Measurements from ENCODE around the gene BCAR1. TPM values are rescaled to one million over a fixed set of nuclear protein-coding genes. Genes with fewer than 3 reads are reported as not detected.

BCAR1 gene
- total and polyA plus RNA-seq, 4 donors, result 25.1 to 98.0 (median 59.0) TPM

GRCh38 chr16:75257886-75258806, 6.7 kb upstream of the BCAR1 start:
- peak overlapping the region; percentile 88 for H3K27ac ChIP-seq (ENCODE audit: low read depth, low read length)
- 72% methylated on average over 19 of the region's 21 CpGs for WGBS (ENCODE audit: insufficient coverage)

GRCh38 chr16:75256696-75257343, 5.4 kb upstream of the BCAR1 start:
- Histone ChIP-seq H3K36me3 (ENCODE audit: control insufficient read depth, insufficient read depth, low read length) (peaks cover 36% of the 10 kb centered on the region), H3K27ac (ENCODE audit: low read depth, low read length) (peak overlapping the region; percentile 88), H3K27me3 (ENCODE audit: control insufficient read depth, insufficient read depth, low read length) (no peaks in the 10 kb centered on the region), H3K9me3 (ENCODE audit: control insufficient read depth, insufficient read depth, low read length) (no peaks in the 10 kb centered on the region), H3K4me3 (ENCODE audit: low read depth, low read length) (no peak overlapping the region), H3K4me1 (ENCODE audit: control insufficient read depth, insufficient read depth, low read length) (peaks cover 82% of the 10 kb centered on the region)
- 37% methylated on average over 8 of the region's 14 CpGs for WGBS (ENCODE audit: insufficient coverage)
- DNase-seq (ENCODE audit: low read depth in 4 of 6, low spot score in 6 of 6), result peak in 2 of 6 donors; percentile 50 to 73

More at GRCh38 chr16:75257886-75258806, 6.7 kb upstream of the BCAR1 start:
- Histone ChIP-seq H3K27me3 (ENCODE audit: control insufficient read depth, insufficient read depth, low read length) (no peaks in the 10 kb centered on the region), H3K36me3 (ENCODE audit: control insufficient read depth, insufficient read depth, low read length) (peaks cover 43% of the 10 kb centered on the region), H3K4me1 (ENCODE audit: control insufficient read depth, insufficient read depth, low read length) (peaks cover 82% of the 10 kb centered on the region), H3K9me3 (ENCODE audit: control insufficient read depth, insufficient read depth, low read length) (no peaks in the 10 kb centered on the region), H3K4me3 (ENCODE audit: low read depth, low read length) (no peak overlapping the region)
- DNase-seq (ENCODE audit: low read depth in 4 of 6, low spot score in 6 of 6), result no peak

DNA sequence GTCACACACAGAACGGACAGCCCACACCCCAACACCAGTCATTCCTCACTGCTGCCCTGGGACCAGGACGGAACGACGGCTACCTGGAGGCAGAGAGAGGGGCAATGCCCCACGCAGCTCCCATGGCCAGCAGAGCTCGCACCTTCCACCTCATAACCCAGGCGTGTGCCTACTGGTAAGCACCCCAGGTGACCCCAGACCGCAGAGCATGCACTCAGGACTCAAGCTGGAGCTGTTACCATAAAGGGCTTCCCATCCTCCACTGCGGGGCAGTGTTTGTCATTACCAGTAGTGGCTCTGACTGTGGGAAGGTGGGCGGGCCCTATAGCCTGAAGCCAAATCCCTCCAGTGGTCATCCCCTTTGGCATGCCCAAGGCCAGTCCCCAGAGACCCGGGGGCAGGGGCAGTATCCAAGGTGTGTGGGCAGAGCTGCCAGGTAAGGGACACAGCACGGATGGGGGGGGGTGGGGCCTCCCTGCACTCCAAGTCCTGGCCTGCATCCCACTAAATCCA, 4.7 kb upstream of the BCAR1 start:
- H3K4me3 ChIP-seq (ENCODE audit: low read depth, low read length), result no peak overlapping the region

DNA sequence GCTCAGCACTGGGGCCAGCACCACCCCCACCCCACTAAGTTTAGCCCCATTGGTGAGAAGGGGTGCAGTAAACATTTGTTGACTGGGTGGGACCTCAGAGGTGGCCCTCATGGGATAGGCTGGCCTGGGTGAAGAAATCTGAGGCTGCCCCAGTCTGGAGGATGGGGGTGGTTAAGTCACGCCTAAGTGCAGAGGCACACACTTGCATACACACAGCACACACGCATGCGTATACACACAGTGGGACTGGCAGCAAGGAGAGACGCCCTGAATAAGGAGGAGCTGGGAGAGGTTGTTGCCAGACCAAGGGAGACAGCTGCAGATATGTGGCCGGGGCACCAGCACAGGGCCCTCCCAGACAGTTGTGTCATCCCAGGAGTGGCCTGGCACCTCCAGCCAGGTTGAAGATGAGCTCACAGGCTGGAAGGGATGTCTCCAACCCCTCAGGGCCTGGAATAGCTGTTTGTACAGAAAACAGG, 3.0 kb upstream of the BCAR1 start:
- Histone ChIP-seq H3K4me1 (ENCODE audit: control insufficient read depth, insufficient read depth, low read length) (peaks cover 88% of the 10 kb centered on the region), H3K27ac (ENCODE audit: low read depth, low read length) (peak overlapping the region; percentile 86), H3K9me3 (ENCODE audit: control insufficient read depth, insufficient read depth, low read length) (no peaks in the 10 kb centered on the region), H3K4me3 (ENCODE audit: low read depth, low read length) (no peak overlapping the region), H3K36me3 (ENCODE audit: control insufficient read depth, insufficient read depth, low read length) (peaks cover 29% of the 10 kb centered on the region), H3K27me3 (ENCODE audit: control insufficient read depth, insufficient read depth, low read length) (no peaks in the 10 kb centered on the region)
- peak in 1 of 6 donors; percentile 10 for DNase-seq (ENCODE audit: low read depth in 4 of 6, low spot score in 6 of 6)
- 71% methylated on average over 4 of the region's 5 CpGs for WGBS (ENCODE audit: insufficient coverage)

More for the DNA sequence above, 4.7 kb upstream of the BCAR1 start:
- DNase-seq (ENCODE audit: low read depth in 4 of 6, low spot score in 6 of 6), result peak in 1 of 6 donors; percentile 11
- no peaks in the 10 kb centered on the region for H3K27me3 ChIP-seq (ENCODE audit: control insufficient read depth, insufficient read depth, low read length)
- WGBS (ENCODE audit: insufficient coverage), result 85% methylated on average over 9 of the region's 12 CpGs
- peaks cover 29% of the 10 kb centered on the region for H3K36me3 ChIP-seq (ENCODE audit: control insufficient read depth, insufficient read depth, low read length)
- H3K9me3 ChIP-seq (ENCODE audit: control insufficient read depth, insufficient read depth, low read length), result no peaks in the 10 kb centered on the region
- peaks cover 77% of the 10 kb centered on the region for H3K4me1 ChIP-seq (ENCODE audit: control insufficient read depth, insufficient read depth, low read length)
- H3K27ac ChIP-seq (ENCODE audit: low read depth, low read length), result peak overlapping the region; percentile 88

GRCh38 chr16:75252946-75253911, 1.8 kb upstream of the BCAR1 start:
- DNase-seq (ENCODE audit: low read depth in 4 of 6, low spot score in 6 of 6), result peak in 1 of 6 donors; percentile 65
- Histone ChIP-seq H3K36me3 (ENCODE audit: control insufficient read depth, insufficient read depth, low read length) (peaks cover 33% of the 10 kb centered on the region), H3K4me3 (ENCODE audit: low read depth, low read length) (no peak overlapping the region), H3K9me3 (ENCODE audit: control insufficient read depth, insufficient read depth, low read length) (no peaks in the 10 kb centered on the region), H3K27me3 (ENCODE audit: control insufficient read depth, insufficient read depth, low read length) (no peaks in the 10 kb centered on the region), H3K27ac (ENCODE audit: low read depth, low read length) (peak overlapping the region; percentile 86), H3K4me1 (ENCODE audit: control insufficient read depth, insufficient read depth, low read length) (peaks cover 89% of the 10 kb centered on the region)
- WGBS (ENCODE audit: insufficient coverage), result 69% methylated on average over 9 of the region's 15 CpGs

DNA sequence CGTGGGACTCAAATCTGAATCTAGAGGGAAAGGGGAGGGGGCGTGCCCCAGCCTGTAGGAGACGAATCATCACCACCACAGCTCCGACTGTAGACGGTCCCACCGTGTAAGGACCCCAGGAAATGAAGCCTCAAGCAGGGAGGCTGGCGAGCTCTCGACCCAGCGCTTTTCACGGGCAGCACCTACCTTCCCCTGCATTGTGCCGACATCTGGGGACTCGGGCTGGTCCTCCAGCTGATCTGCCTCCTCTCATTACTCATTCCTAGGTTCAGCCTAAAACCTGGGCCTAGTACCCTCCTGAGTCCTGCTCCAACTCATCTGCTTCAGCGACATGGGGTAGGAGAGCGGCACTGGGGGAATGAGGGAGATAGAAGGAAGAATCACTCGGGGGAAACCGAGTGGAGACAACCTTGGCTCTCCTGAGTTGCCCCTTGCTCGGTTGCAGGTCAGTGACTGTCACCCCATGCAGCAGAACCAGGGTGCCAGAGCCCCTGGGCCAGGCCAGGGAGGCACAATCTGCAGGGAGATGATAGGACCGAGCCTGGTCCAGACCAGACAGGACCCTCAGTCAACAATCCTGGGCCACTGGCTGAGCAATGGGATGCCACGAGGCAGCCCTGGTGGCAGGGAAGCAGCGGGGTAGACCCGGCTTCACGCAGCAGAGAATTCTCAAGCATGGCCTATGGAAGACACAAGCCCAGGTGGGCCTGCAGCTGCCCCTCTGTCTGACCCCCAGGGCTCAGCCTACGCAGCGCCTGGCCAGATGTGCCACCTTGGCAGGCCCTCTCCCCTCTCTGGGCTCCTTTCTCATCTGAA, 833 bp upstream of the BCAR1 start:
- no peak for DNase-seq (ENCODE audit: low read depth in 4 of 6, low spot score in 6 of 6)
- Histone ChIP-seq H3K4me1 (ENCODE audit: control insufficient read depth, insufficient read depth, low read length) (peaks cover 89% of the 10 kb centered on the region), H3K27ac (ENCODE audit: low read depth, low read length) (peak overlapping the region; percentile 86), H3K4me3 (ENCODE audit: low read depth, low read length) (peak overlapping the region; percentile 26), H3K27me3 (ENCODE audit: control insufficient read depth, insufficient read depth, low read length) (no peaks in the 10 kb centered on the region), H3K9me3 (ENCODE audit: control insufficient read depth, insufficient read depth, low read length) (no peaks in the 10 kb centered on the region), H3K36me3 (ENCODE audit: control insufficient read depth, insufficient read depth, low read length) (peaks cover 35% of the 10 kb centered on the region)
- WGBS (ENCODE audit: insufficient coverage), result 63% methylated on average over 19 of the region's 24 CpGs

DNA sequence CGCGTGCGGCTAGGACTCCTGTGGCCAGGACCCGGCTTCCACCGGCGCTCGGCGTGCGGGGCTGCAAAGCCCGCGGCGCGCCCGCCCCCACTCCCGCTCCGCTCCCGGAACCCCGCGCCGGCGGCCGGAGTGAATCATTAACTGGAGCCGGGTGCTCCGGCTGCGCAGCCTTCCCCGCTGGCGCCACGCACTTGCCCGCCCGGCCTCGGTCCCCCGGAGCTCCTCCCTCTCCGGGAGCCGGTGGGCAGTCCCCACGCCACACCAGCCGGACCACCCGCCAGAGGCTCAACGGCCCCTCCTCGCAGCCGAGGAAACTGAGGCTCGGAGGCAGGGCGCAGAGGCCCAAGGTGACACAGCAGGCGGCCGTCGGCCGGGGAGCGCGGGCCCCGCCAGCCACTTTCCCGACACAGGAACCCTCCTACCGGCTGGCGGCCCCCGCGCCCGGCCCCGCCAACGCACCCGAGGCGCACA, 580 bp downstream of the BCAR1 start:
- peak in 2 of 6 donors; percentile 34 to 51 for DNase-seq (ENCODE audit: low read depth in 4 of 6, low spot score in 6 of 6)
- H3K36me3 ChIP-seq (ENCODE audit: control insufficient read depth, insufficient read depth, low read length), result peaks cover 33% of the 10 kb centered on the region
- no peaks in the 10 kb centered on the region for H3K9me3 ChIP-seq (ENCODE audit: control insufficient read depth, insufficient read depth, low read length)
- peaks cover 89% of the 10 kb centered on the region for H3K4me1 ChIP-seq (ENCODE audit: control insufficient read depth, insufficient read depth, low read length)
- H3K4me3 ChIP-seq (ENCODE audit: low read depth, low read length), result peak overlapping the region; percentile 56
- peak overlapping the region; percentile 97 for H3K27ac ChIP-seq (ENCODE audit: low read depth, low read length)
- H3K27me3 ChIP-seq (ENCODE audit: control insufficient read depth, insufficient read depth, low read length), result no peaks in the 10 kb centered on the region
- WGBS (ENCODE audit: insufficient coverage), result under 1% methylated on average over 59 of the region's 59 CpGs

DNA sequence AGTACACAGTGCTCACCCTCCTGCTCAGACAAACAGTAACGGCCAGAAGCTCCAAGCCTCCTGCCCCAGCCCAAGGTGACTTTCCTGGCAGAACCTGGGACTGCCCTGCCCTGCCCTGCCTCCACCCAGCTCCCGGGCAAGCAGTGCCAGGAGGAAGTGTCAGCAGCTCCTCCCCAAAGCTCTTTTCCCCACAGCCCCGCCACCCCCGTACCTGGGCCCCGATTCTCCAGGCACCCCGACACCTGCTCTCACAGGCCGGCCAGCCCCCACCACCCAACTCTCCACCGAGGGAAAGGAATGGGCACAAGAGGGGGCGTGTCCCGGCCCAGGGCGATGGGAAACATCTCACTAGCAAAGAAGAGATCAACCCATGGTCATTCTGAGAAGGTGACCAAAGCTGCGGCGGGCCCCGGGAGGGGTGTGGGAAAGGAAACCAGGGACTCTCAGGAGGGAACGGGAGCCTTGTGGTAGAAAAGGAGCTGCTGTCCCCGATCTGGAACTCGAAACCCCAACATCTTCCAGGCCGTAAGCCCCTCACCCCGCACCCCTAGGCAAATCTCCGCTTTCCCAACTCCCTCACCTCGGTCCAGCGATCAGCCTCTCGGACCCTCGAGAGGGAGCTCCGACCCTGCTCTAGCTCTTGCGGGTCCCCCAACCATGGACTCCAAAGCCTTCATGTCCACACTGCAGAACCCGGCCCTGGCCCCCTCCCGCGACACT, 1.2 kb downstream of the BCAR1 start:
- H3K9me3 ChIP-seq (ENCODE audit: control insufficient read depth, insufficient read depth, low read length), result no peaks in the 10 kb centered on the region
- WGBS (ENCODE audit: insufficient coverage), result 10% methylated on average over 16 of the region's 29 CpGs
- peak overlapping the region; percentile 56 for H3K4me3 ChIP-seq (ENCODE audit: low read depth, low read length)
- peaks cover 35% of the 10 kb centered on the region for H3K36me3 ChIP-seq (ENCODE audit: control insufficient read depth, insufficient read depth, low read length)
- peaks cover 91% of the 10 kb centered on the region for H3K4me1 ChIP-seq (ENCODE audit: control insufficient read depth, insufficient read depth, low read length)
- H3K27ac ChIP-seq (ENCODE audit: low read depth, low read length), result peak overlapping the region; percentile 97
- H3K27me3 ChIP-seq (ENCODE audit: control insufficient read depth, insufficient read depth, low read length), result no peaks in the 10 kb centered on the region
- no peak for DNase-seq (ENCODE audit: low read depth in 4 of 6, low spot score in 6 of 6)

Data from spinal cord (tissue), 10 donors.